ENCODE measurements around the gene ICE1.
"Not testable (repeated sequence)": the region's sequence is repeated elsewhere in the genome, so short reads cannot be mapped to it uniquely, and the experiment has no call there.

The ICE1 gene

GRCh38 chr5:5451863-5452262, 29.4 kb downstream of the ICE1 start:
- DNase-seq: no peak

- no peak for DNase-seq
Observed at GRCh38 chr5:5453131-5453530, 30.7 kb downstream of the ICE1 start.

- DNase-seq: no peak
Observed at GRCh38 chr5:5454391-5454790, 31.9 kb downstream of the ICE1 start.

GRCh38 chr5:5456858-5457257, 34.4 kb downstream of the ICE1 start:
- no peak for DNase-seq

GRCh38 chr5:5460311-5460710, 37.8 kb downstream of the ICE1 start:
- no peak for DNase-seq

GRCh38 chr5:5461012-5461411, 38.5 kb downstream of the ICE1 start:
- DNase-seq: no peak

- no peak for DNase-seq
Observed at GRCh38 chr5:5464036-5464715, 41.7 kb downstream of the ICE1 start.

GRCh38 chr5:5466227-5466626, 43.8 kb downstream of the ICE1 start:
- no peak for DNase-seq

- DNase-seq: no peak
Observed at GRCh38 chr5:5467737-5468136, 45.3 kb downstream of the ICE1 start.

- no peak for DNase-seq
Observed at GRCh38 chr5:5470933-5471332, 48.5 kb downstream of the ICE1 start.

GRCh38 chr5:5473226-5473625, 50.7 kb downstream of the ICE1 start:
- DNase-seq: no peak

GRCh38 chr5:5474961-5475360, 52.5 kb downstream of the ICE1 start:
- no peak for DNase-seq

GRCh38 chr5:5475975-5476374, 53.5 kb downstream of the ICE1 start:
- DNase-seq: no peak

- not testable (repeated sequence) for DNase-seq
Observed at GRCh38 chr5:5479578-5479977, 57.1 kb downstream of the ICE1 start.

- no peak for DNase-seq
Observed at GRCh38 chr5:5480481-5481111, 58.1 kb downstream of the ICE1 start.

GRCh38 chr5:5481206-5481605, 58.7 kb downstream of the ICE1 start:
- no peak for DNase-seq

GRCh38 chr5:5481633-5482032, 59.2 kb downstream of the ICE1 start:
- no peak for DNase-seq

- no peak for DNase-seq
Observed at GRCh38 chr5:5483350-5483749, 60.9 kb downstream of the ICE1 start.

GRCh38 chr5:5483880-5484598, 61.6 kb downstream of the ICE1 start:
- no peak for DNase-seq

GRCh38 chr5:5486122-5486521, 63.6 kb downstream of the ICE1 start:
- DNase-seq: no peak

GRCh38 chr5:5487585-5488360, 65.3 kb downstream of the ICE1 start:
- DNase-seq: no peak

GRCh38 chr5:5490774-5491347, 68.4 kb downstream of the ICE1 start:
- no peak for DNase-seq
